ENCODE results near the gene CRYZ.

The CRYZ gene

DNA sequence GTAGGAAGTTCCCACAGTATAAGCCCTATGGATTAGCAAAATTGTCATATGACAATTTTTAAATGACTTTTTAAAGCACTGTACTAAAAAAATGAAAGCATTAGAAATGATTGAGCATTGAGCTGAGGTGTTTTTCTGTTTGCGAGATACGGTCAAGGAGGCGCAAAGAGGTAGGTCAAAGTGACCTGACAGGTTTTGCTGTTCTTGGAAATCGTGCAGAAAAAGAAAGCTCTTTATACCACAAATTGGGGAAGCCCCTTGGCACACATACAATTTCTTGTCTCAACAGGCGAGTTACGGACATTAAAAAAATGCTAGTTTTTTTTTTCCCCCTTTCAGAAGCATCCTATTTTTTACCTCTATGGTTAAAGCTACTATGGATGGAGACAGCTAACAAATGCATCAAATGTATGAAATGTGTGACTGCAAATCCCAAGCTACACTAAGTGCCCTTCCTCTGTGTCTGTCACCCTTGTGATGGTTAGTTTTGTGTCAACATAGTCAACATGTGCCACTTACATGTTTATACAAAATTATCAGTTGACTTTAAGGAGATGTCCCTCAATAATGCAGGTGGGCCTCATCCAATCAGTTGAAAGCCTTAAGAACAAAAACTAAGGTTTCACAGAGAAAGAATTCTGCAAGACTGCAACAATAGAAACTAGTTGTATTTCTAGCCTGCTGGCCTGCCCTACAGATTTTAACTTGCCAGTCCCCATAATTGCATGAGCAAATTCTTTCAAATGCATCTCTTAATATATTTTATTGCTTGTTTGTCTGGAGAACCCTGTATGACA lies 29.3 kb downstream of the CRYZ start:
- no peak overlapping the region for H3K27ac ChIP-seq

DNA sequence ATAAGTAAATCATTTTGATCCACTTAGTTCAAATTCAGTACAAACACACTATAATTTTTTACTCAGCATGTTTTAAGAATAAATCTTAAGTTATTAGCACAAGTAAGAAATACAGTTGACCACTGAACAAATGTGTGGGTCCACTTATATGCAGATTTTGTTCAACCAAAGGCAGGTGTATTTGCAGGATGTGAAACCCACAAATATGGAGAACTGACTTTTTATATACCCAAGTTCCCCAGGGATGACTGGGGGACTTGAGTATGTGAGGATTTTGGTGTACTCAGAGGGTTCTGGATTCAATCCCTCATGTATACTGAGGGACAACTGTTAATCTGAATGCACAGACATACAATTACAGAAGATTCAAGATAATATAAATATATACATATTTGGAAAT lies 33.5 kb downstream of the CRYZ start:
- TF ChIP-seq, protein P1, sequence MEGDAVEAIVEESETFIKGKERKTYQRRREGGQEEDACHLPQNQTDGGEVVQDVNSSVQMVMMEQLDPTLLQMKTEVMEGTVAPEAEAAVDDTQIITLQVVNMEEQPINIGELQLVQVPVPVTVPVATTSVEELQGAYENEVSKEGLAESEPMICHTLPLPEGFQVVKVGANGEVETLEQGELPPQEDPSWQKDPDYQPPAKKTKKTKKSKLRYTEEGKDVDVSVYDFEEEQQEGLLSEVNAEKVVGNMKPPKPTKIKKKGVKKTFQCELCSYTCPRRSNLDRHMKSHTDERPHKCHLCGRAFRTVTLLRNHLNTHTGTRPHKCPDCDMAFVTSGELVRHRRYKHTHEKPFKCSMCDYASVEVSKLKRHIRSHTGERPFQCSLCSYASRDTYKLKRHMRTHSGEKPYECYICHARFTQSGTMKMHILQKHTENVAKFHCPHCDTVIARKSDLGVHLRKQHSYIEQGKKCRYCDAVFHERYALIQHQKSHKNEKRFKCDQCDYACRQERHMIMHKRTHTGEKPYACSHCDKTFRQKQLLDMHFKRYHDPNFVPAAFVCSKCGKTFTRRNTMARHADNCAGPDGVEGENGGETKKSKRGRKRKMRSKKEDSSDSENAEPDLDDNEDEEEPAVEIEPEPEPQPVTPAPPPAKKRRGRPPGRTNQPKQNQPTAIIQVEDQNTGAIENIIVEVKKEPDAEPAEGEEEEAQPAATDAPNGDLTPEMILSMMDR (conservative IDR thresholded peaks at IDR 0.05), result no peak
- no peak overlapping the region for H3K27ac ChIP-seq

More for the DNA sequence above, 29.3 kb downstream of the CRYZ start:
- TF ChIP-seq, protein P1 (conservative IDR thresholded peaks at IDR 0.05), result no peak

DNA sequence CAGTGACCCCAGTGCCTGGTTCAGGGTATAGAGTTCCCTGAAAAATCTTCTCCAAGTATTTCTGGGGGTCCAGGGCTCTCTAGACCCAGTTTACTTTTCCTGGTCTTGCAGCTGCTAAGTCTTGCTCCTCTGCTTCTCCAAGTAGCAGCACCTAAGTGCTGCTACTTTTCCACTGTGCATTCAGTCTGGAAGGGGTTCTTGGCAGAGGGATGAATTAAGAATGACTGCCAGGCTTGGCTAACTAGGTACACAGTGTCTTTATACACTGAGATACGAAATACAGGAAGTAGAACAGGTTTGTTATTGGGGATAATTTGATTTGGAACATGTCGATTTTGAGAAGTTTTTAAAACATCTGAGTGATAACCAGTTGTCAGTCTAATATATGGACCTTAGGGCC lies 35.0 kb downstream of the CRYZ start:
- peak overlapping the region; percentile 83 for H3K27ac ChIP-seq
- TF ChIP-seq, protein P1 (conservative IDR thresholded peaks at IDR 0.05), result no peak

GRCh38 chr1:74693473-74693872 lies 39.4 kb downstream of the CRYZ start:
- TF ChIP-seq, protein P1 (conservative IDR thresholded peaks at IDR 0.05), result no peak
- H3K27ac ChIP-seq, result peak overlapping the region; percentile 26; the same call in 1 of the 2 replicates

DNA sequence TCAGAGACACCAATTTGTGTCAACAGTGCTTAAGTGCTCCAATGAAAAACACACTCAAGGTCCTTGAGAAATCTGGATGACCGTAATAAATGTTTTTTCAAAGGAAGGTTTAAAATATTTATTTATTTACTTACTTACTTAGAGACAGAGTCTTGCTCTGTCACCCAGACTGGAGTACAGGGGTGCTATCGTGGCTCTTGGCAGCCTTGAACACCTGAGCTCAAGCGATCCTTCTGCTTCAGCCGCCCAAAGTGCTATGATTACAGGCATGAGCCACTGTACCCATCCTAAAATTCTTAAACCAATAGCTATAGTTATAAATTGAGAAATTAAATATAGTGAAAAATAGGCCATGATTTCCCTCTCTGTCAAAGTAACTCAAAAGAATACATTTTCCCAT lies 41.9 kb downstream of the CRYZ start:
- TF ChIP-seq, protein P1 (conservative IDR thresholded peaks at IDR 0.05), result no peak
- no peak overlapping the region for H3K27ac ChIP-seq

GRCh38 chr1:74690364-74690696 lies 42.5 kb downstream of the CRYZ start:
- H3K27ac ChIP-seq, result no peak overlapping the region
- TF ChIP-seq, protein P1 (conservative IDR thresholded peaks at IDR 0.05), result no peak

GRCh38 chr1:74689621-74690363 lies 43.1 kb downstream of the CRYZ start:
- TF ChIP-seq, protein P1 (conservative IDR thresholded peaks at IDR 0.05), result peak; percentile 81
- no peak overlapping the region for H3K27ac ChIP-seq

Data from VCaP (cell line).